GM11168 (cell line): Measurements from ENCODE around the gene FKBP3.
"Not testable (repeated sequence)": the region's sequence is repeated elsewhere in the genome, so short reads cannot be mapped to it uniquely, and the experiment has no call there.

Source experiments
- in situ Hi-C: fragments of 300-500 bp; cut with MboI; formaldehyde crosslinking; loops from one replicate; pipeline ENCODE4 v1.12.0; 2022; ENCODE audit warnings: low sequenced_read_pairs; ENCODE audit not compliant: unreplicated experiment

FKBP3 gene

DNA sequence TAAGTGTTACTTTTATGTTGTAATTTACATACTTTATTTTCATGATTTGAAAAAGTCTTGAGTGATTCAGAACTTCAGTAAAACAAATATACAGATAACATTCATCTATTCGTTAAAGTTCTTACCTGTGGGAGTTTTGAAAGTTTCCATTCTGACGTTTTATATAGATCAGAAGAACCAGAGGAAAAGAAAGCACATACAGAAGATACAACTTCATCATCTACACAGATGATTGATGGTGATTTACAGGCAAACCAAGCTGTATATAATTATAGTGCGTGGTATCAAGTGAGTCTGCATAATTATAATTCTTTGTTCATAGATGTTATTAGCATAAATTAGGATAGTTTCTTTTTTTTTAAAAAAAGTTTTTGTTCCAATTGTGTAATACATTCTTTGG lies 20.0 kb downstream of the FKBP3 start:
- in situ Hi-C loops = no loop called here

- in situ Hi-C loops = no loop called here
Measured at GRCh38 chr14:45112896-45113781, 21.1 kb downstream of the FKBP3 start.

- in situ Hi-C loops = no loop called here
Measured at GRCh38 chr14:45104561-45104960, 29.7 kb downstream of the FKBP3 start.

GRCh38 chr14:45103806-45104205 lies 30.5 kb downstream of the FKBP3 start:
- in situ Hi-C loops = no loop called here

- in situ Hi-C loops = no loop called here
Measured at GRCh38 chr14:45096218-45096617, 38.1 kb downstream of the FKBP3 start.

DNA sequence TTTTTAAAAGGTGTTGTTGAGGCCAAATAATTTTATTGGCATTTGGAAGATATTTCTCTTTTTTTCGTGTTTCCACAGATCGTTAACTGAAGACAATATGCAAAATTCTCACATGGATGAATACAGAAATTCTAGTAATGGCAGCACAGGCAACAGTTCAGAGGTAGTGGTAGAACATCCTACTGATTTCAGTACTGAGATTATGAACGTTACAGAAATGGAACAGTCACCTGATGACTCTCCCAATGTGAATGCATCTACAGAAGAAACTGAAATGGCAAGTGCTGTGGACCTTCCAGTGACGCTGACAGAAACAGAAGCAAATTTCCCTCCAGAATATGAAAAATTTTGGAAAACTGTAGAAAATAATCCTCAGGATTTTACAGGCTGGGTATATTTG lies 39.1 kb downstream of the FKBP3 start:
- in situ Hi-C loops = no loop called here

DNA sequence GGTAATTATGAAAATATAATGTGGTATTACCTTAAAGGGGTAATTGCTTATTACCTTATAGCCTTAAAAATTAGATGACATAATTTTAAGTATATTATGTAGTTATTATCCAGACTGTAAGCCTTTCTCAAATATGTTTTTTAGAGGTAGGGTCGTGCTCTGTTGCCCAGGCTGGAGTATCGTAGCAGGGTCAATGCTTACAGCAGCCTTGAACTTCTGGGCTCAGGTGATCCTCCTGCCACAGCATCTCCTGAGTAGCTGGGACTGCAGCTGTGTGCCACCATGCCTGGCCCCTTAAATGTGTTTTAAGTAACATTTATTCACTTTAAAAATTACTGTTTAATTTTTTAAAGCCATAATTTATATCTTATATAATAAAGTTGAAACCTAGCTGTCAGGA lies 40.0 kb downstream of the FKBP3 start:
- in situ Hi-C loops = no loop called here

DNA sequence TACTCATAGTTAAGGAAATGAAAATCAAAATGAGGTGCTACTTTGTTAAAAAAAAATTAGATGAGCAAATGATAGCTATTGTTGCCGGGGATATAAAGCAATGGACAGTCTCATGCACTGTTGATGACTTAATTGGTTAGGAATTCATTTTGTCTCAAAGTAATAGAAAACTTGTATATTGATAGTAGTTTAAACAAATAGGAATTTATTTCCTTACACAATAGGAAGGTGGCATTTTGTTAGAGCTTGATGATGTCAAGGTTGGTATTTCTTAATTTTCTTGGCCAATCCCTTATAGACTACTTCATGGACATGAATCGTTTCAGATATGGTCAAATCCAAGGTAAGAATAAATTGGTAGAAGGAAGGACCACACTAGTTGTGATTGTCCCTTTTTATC lies 42.6 kb downstream of the FKBP3 start:
- in situ Hi-C loops = no loop called here

DNA sequence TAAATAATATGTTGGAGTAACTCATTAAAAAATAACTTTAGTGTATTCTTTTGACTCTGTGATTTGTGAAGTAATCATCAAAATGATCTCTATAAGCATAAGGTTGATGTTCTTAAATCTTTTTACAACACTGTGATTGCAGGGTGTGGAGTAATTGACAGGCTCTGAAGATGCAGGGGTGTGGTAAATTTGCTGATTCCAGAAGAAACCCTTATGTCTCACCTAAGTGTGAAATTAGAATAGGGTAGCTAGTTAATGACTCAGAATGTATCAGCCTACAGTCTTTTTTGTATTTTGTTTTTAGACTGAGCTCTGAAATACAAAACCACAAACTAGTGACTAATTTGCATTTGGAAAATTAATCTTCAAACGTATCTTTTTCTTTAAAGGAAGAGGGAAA lies 44.5 kb downstream of the FKBP3 start:
- in situ Hi-C loops = no loop called here

DNA sequence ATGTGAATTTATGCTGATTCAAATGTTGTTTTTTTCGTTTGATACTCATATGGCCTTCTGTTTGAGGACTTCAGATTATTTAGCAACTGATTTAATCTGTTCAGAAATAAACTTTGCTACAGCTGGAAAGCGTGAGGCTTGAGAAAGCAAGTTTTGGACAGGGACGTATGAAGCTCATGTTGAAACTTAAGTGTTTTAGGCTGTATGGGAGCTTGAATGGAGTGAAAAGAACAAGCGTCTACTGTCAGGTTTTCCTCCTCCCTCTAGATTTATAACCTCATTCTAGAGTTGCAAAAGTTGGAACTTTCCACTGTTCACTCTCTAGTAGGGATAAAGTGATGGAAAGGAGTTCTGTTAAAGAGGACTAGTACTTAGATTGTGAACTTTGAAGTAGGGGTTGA lies 49.3 kb downstream of the FKBP3 start:
- in situ Hi-C loops = no loop called here

GRCh38 chr14:45083976-45084722 lies 50.1 kb downstream of the FKBP3 start, which contains the start of gene PRPF39:
TSS of gene PRPF39 (plus strand) at chr14:45084116. CDS start at chr14:45095240, 11,124 bp downstream.
- in situ Hi-C loops = no loop called here

- in situ Hi-C loops = no loop called here
Measured at GRCh38 chr14:45083617-45083975, 50.7 kb downstream of the FKBP3 start.

DNA sequence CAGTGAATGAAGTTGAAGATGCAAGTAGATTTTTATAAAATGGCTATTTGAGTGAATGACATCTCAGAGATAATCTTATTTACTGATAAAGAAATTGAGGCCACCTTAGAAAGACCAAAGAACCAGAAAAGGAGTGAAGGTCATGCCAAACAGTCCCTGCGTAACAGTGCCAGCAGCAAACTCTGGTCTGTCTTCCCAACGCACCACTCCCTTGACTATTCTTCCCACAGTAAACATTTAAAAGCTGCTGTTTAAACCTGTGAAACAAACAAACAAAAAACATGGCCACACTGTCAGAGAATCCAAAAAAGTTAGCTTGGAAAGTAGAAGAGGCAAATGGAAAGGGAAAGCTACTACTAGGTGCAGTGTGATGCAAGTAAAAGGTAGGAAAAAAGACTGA lies 51.9 kb downstream of the FKBP3 start:
- in situ Hi-C loops = no loop called here

- in situ Hi-C loops = not testable (repeated sequence)
Measured at GRCh38 chr14:45081096-45081495, 53.2 kb downstream of the FKBP3 start.

DNA sequence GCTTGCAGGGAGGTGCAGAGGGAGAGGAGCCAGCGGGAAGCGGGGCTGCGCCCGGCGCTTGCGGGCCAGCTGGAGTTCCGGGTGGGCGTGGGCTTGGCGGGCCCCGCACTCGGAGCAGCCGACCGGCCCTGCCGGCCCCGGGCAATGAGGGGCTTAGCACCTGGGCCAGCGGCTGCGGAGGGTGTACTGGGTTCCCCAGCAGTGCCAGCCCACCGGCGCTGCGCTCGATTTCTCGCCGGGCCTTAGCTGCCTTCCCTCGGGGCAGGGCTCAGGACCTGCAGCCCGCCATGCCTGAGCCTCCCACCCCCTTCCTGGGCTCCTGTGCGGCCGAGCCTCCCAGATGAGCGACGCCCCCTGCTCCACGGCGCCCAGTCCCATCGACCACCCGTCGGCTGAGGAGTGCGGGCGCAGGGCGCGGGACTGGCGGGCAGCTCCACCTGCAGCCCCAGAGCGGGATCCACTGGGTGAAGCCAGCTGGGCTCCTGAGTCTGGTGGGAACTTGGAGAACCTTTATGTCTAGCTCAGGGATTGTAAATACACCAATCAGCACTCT lies 53.8 kb downstream of the FKBP3 start:
- in situ Hi-C loops = not testable (repeated sequence)

- in situ Hi-C loops = no loop called here
Measured at GRCh38 chr14:45078323-45078722, 56.0 kb downstream of the FKBP3 start.

DNA sequence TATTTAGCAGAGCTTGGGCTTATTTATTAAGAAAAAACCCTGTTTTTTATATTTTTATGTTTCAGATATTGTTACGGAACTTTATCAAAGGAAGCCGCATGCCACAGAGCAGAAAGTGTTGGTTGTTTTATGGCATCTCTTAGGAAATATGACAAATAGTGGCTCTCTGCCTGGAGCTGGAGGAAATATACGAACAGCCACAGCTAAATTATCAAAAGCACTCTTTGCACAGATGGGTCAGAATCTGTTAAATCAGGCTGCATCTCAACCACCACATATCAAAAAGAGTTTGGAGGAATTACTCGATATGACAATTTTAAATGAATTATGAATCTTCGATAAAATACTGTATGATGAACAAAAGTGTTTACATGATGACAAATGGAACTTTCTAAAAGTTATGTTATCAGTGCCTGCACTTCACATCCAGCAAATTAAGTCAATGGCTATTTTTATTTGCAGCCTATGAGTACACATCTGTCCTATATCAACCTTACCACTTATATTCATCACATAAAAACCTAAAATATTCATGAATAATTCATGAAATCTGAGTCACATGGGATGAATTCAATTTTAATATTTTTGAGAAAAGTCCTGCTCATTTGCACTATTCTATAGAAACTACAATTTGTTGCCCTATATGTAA lies 60.9 kb downstream of the FKBP3 start:
- in situ Hi-C loops = no loop called here

- in situ Hi-C loops = no loop called here
Measured at GRCh38 chr14:45072126-45072525, 62.2 kb downstream of the FKBP3 start.

GRCh38 chr14:45070215-45070614 lies 64.1 kb downstream of the FKBP3 start:
- in situ Hi-C loops = no loop called here

DNA sequence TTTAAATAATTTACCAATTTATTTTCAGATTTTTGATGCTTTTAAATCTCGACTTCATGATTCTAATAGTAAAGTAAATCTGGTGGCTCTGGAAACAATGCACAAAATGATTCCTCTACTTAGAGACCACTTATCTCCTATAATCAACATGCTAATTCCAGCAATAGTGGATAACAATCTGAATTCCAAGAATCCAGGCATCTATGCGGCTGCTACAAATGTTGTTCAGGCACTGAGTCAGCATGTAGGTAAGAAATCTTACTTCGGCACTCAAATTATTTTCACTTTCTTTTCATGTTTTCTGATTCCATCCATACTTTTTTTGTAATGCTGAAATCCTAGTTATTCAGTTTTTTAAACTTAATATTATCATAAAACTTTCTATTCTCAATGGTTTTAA lies 65.9 kb downstream of the FKBP3 start:
- in situ Hi-C loops = no loop called here

DNA sequence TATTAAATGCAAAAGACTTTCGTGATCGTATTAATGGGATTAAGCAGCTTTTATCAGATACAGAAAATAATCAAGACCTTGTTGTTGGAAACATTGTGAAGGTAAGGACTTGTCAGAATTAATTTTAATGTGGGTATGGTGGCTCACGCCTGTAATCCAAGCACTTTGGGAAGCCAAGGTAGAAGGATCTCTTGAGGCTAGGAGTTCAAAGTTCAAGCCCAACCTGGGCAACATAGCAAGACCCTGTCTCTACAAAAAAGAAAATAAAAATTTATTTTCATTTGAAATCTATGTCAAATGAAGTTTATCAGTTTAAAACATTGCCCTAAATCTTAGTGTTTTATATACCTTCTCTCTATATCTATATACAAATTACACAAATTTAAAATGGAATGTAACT lies 67.6 kb downstream of the FKBP3 start:
- in situ Hi-C loops = no loop called here
